ENCODE data around the gene CD93. TPM values are rescaled to one million over a fixed set of nuclear protein-coding genes. Genes with fewer than 3 reads are reported as not detected.
A peak's percentile ranks its signal among the peaks of the same experiment; 100 is the strongest.

CD93 gene
- total RNA-seq, 4 donors from 2014 or later = 24.5 to 80.7 (median 66.0) TPM

DNA sequence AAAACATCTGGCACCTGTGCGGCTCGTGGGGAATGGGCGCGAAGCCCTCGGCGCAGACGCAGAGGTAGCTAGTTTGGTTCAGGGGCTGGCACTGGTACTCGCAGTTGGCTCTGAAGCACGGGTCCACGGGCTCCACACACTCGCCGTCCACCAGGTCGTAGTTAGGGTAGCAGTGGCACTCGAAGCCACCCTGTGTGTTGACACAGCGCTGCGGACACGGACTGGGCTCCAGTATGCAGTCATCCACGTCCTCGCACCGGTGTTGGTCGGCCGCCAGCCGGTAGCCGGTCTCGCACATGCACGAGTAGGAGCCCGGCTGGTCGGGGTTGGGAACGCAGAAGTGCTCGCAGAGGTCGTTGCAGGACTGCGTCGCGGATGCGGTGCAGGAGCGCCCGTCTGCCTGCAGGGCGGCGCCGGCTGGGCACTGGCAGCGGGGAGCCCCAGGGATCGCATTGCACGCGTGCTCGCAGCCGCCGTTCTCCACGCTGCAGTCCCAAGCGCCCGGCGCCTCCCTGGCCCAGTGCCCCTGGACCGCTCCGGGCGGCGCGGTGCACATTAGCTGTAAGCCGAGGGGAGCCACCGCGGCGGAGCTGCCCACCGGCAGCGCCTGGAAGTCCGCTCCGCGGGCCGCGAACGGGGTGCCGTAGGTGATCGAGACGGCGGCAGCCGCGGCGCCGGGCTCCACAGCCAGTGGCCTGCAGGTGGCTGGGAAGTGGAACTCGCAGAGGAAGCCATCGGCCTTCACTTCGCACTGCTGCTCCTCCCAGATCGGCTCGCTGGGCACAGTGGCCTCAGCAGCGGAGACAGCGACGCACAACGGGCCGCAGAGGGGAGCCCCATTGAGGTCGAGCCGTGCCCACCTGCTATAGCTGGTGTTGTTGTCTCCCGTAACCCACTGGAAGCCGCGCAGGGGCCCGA lies 37.6 kb downstream of the CD93 start:
- peaks cover 0 to 16% (median 0%) of the 10 kb centered on the region in 4 donors for H3K36me3 ChIP-seq
- no peaks in the 10 kb centered on the region for H3K9me3 ChIP-seq
- peaks cover 0 to 81% (median 14%) of the 10 kb centered on the region in 4 donors for H3K27me3 ChIP-seq
- peak overlapping the region; percentile 56 to 65 (median 60) for H3K4me3 ChIP-seq
- intact Hi-C loops (cut with DNase I) = no loop called here
- DNase-seq (ENCODE audit: extremely low spot score) = no peak
- TF ChIP-seq, protein P1, sequence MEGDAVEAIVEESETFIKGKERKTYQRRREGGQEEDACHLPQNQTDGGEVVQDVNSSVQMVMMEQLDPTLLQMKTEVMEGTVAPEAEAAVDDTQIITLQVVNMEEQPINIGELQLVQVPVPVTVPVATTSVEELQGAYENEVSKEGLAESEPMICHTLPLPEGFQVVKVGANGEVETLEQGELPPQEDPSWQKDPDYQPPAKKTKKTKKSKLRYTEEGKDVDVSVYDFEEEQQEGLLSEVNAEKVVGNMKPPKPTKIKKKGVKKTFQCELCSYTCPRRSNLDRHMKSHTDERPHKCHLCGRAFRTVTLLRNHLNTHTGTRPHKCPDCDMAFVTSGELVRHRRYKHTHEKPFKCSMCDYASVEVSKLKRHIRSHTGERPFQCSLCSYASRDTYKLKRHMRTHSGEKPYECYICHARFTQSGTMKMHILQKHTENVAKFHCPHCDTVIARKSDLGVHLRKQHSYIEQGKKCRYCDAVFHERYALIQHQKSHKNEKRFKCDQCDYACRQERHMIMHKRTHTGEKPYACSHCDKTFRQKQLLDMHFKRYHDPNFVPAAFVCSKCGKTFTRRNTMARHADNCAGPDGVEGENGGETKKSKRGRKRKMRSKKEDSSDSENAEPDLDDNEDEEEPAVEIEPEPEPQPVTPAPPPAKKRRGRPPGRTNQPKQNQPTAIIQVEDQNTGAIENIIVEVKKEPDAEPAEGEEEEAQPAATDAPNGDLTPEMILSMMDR (IDR thresholded peaks at IDR 0.05) = peak; percentile 36 to 55 (median 40)
- peak in 1 of 2 donors; percentile 21 for TF ChIP-seq POLR2AphosphoS5 (IDR thresholded peaks at IDR 0.05)
- TF ChIP-seq EP300 (IDR thresholded peaks at IDR 0.05) = no peak
- peaks cover 27 to 65% (median 45%) of the 10 kb centered on the region in 4 donors for H3K4me1 ChIP-seq
- peak overlapping the region; percentile 69 to 85 (median 82) for H3K27ac ChIP-seq (replicated peaks in 1 of 4)
- 7% methylated on average over 7 of the region's 92 CpGs for WGBS

DNA sequence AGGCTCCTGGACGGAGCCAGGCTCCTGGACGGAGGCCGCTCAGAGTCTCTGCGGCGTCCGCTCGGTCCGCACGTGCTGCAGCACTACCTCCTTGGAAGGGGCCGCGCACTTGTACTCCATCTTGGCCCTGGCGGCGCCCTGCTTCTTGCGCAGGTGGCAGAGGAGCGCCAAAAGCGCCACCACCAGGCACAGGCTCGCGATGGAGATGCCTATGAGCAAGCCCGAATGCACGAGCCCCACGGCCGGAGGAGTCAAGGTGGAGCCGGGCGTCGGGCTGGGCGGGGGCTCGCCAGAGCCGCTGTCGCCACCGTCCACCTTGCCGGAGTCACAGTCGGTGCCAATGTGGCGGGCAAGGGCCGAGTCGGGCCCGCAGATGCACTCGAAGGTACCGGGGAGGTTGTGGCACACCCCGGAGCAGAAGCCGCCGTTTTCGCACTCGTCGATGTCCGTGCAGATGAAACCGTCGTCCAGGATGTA lies 38.3 kb downstream of the CD93 start:
- H3K36me3 ChIP-seq = peaks cover 0 to 16% (median 0%) of the 10 kb centered on the region in 4 donors
- 16% methylated on average over 31 of the region's 47 CpGs for WGBS
- H3K27ac ChIP-seq (replicated peaks in 1 of 4) = peak overlapping the region; percentile 42 to 85 (median 75)
- no peaks in the 10 kb centered on the region for H3K9me3 ChIP-seq
- intact Hi-C loops (cut with DNase I) = no loop called here
- peaks cover 0 to 89% (median 14%) of the 10 kb centered on the region in 4 donors for H3K27me3 ChIP-seq
- peaks cover 27 to 65% (median 45%) of the 10 kb centered on the region in 4 donors for H3K4me1 ChIP-seq
- TF ChIP-seq, protein P1 (IDR thresholded peaks at IDR 0.05) = no peak
- TF ChIP-seq EP300 (IDR thresholded peaks at IDR 0.05) (no peak), POLR2A (IDR thresholded peaks at IDR 0.05; ENCODE audit: low read depth) (no peak), POLR2AphosphoS5 (IDR thresholded peaks at IDR 0.05) (no peak)
- peak overlapping the region; percentile 56 to 65 (median 60) for H3K4me3 ChIP-seq
- DNase-seq (ENCODE audit: extremely low spot score) = no peak

DNA sequence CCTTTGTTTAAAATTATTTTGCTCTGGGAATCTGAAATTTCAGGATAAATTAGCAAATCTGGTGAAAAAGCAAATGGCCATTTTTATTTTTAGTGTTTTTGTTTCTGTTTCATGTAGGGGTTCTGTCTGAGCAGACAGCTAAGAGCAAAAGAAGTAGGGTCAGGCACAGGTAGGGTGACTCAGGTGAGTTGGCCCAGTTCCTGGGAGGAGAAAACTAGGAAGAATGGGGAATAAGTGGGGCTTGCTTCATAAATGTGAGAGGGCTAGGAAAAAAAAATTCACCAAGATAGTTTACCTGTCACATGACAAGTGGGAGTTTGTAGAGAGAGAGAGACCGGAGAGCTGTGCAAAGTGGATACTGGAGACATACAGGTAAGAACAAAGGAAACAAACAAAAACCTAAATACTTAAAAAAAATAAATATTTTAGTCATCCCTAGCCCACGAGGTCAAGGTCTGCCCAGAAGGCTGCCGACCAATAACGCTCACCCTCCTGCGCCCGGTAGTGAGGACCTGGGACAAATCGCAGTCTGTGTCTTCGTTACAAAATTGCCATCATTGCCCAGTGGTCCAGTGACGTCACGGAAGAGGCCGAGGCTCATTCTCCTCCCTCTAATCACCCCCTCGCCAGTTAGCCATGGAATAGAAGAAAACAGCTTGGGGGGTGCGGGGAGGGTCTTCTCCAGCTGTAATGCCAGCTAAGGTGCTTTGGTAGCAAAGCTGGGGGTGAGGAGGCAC lies 39.0 kb downstream of the CD93 start:
- Histone ChIP-seq H3K4me1 (peaks cover 27 to 65% (median 45%) of the 10 kb centered on the region in 4 donors), H3K36me3 (peaks cover 0 to 16% (median 0%) of the 10 kb centered on the region in 4 donors), H3K9me3 (no peaks in the 10 kb centered on the region), H3K27ac (replicated peaks in 1 of 4) (peak overlapping the region; percentile 42 to 85 (median 75)), H3K4me3 (peak overlapping the region; percentile 56 to 65 (median 60)), H3K27me3 (peaks cover 0 to 93% (median 14%) of the 10 kb centered on the region in 4 donors)
- WGBS = 72% methylated on average over 11 of the region's 13 CpGs
- TF ChIP-seq POLR2A (IDR thresholded peaks at IDR 0.05; ENCODE audit: low read depth) = no peak
- TF ChIP-seq POLR2AphosphoS5 (IDR thresholded peaks at IDR 0.05) = no peak
- TF ChIP-seq, protein P1 (IDR thresholded peaks at IDR 0.05) = no peak
- TF ChIP-seq EP300 (IDR thresholded peaks at IDR 0.05) = no peak
- intact Hi-C loops (cut with DNase I) = no loop called here
- no peak for DNase-seq (ENCODE audit: extremely low spot score)

DNA sequence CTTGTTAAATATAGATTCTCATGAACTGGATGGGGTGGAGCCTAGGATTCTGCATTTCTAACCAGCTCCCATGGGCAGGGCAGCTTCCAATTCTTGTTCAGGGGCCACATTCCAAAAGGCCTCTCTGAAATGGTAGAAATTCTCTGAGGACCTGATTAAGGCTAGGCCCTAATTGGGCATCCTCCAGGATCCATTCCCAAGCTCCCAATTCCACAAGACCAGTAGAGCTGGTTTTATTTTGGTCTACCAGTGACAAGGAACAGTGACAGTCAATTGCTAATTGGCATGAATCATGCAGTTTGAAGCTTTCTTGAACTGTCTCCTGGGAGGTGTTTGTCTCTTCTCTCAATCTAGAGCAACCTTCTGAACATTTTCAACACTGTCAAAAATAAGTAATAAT lies 39.7 kb downstream of the CD93 start:
- H3K9me3 ChIP-seq = no peaks in the 10 kb centered on the region
- no peak overlapping the region for H3K27ac ChIP-seq (replicated peaks in 1 of 4)
- intact Hi-C loops (cut with DNase I) = no loop called here
- H3K4me3 ChIP-seq = peak overlapping the region; percentile 56 to 65 (median 60)
- peaks cover 0 to 98% (median 14%) of the 10 kb centered on the region in 4 donors for H3K27me3 ChIP-seq
- H3K4me1 ChIP-seq = peaks cover 26 to 61% (median 42%) of the 10 kb centered on the region in 4 donors
- DNase-seq (ENCODE audit: extremely low spot score) = no peak
- peaks cover 0 to 16% (median 0%) of the 10 kb centered on the region in 4 donors for H3K36me3 ChIP-seq
- TF ChIP-seq, protein P1 (IDR thresholded peaks at IDR 0.05) = no peak
- TF ChIP-seq POLR2AphosphoS5 (IDR thresholded peaks at IDR 0.05) = no peak
- TF ChIP-seq EP300 (IDR thresholded peaks at IDR 0.05) = no peak
- TF ChIP-seq POLR2A (IDR thresholded peaks at IDR 0.05; ENCODE audit: low read depth) = no peak

Measured in esophagus muscularis mucosa (tissue), 4 donors.